Neural cell (in vitro differentiated cells): Measurements from ENCODE around the gene GNA12. TPM values are rescaled to one million over a fixed set of nuclear protein-coding genes. Genes with fewer than 3 reads are reported as not detected.

Source experiments
- H2AFZ ChIP-seq: fragments of 200-600, 300-800 bp; sonication (generic), shearing (Covaris generic); 2 replicates; pipeline ENCODE4 v1.6.0; 2014; ENCODE audit warnings: low read depth, mild to moderate bottlenecking, antibody characterized with exemption, low read length, moderate library complexity
- H3F3A ChIP-seq: fragments of 200-600 bp; shearing (Covaris generic); 2 replicates; pipeline ENCODE4 v1.6.1; 2016; ENCODE audit warnings: mild to moderate bottlenecking, moderate library complexity, mixed read lengths, antibody characterized with exemption, low read length; ENCODE audit not compliant: insufficient read depth, poor library complexity, severe bottlenecking
- H3K27ac ChIP-seq: fragments of 200-600, 300-800 bp; sonication (generic), shearing (Covaris generic); 2 replicates; pipeline ENCODE4 v1.5.1; 2014; ENCODE audit warnings: mild to moderate bottlenecking, low read length, moderate library complexity
- H3K27me3 ChIP-seq: fragments of 300-800, 200-600 bp; sonication (generic), shearing (Covaris generic); 2 replicates; pipeline ENCODE4 v1.6.0; 2014; ENCODE audit warnings: mild to moderate bottlenecking, low read depth, low read length, moderate library complexity; ENCODE audit not compliant: insufficient read depth
- H3K36me3 ChIP-seq: fragments of 300-800, 200-600 bp; sonication (generic), shearing (Covaris generic); 2 replicates; pipeline ENCODE4 v1.5.1; 2014; ENCODE audit warnings: mild to moderate bottlenecking, antibody characterized with exemption, low read length, moderate library complexity; ENCODE audit not compliant: insufficient read depth
- H3K4me2 ChIP-seq: fragments of 300-800, 200-600 bp; sonication (generic), shearing (Covaris generic); 2 replicates; pipeline ENCODE4 v1.6.0; 2014; ENCODE audit warnings: mild to moderate bottlenecking, low read length
- H3K4me3 ChIP-seq: fragments of 300-800, 200-600 bp; sonication (generic), shearing (Covaris generic); 2 replicates; pipeline ENCODE4 v1.5.1; 2014; ENCODE audit warnings: mild to moderate bottlenecking, low read length, moderate library complexity
- H3K79me2 ChIP-seq: fragments of 200-600 bp; shearing (Covaris generic); replicated peaks from 2 replicates; pipeline ENCODE4 v1.6.0; 2014; ENCODE audit warnings: mild to moderate bottlenecking, low read length, moderate library complexity; ENCODE audit not compliant: insufficient read depth
- H3K9ac ChIP-seq: fragments of 300-800, 200-600 bp; sonication (generic), shearing (Covaris generic); 2 replicates; pipeline ENCODE4 v1.6.1; 2016; ENCODE audit warnings: mild to moderate bottlenecking, low read length, mixed read lengths
- H3K9me2 ChIP-seq: fragments of 200-600 bp; shearing (Covaris generic); 2 replicates; pipeline ENCODE4 v1.6.1; 2016; ENCODE audit warnings: mild to moderate bottlenecking, low read length, mixed read lengths; ENCODE audit not compliant: insufficient read depth
- H3K9me3 ChIP-seq: fragments of 200-600, 300-800 bp; sonication (generic), shearing (Covaris generic); 2 replicates; pipeline ENCODE4 v1.6.1; 2016; ENCODE audit warnings: mild to moderate bottlenecking, mixed run types, low read length, moderate library complexity, mixed read lengths
- H4K20me1 ChIP-seq: fragments of 200-600 bp; shearing (Covaris generic); 2 replicates; pipeline ENCODE4 v1.6.1; 2016; ENCODE audit warnings: mild to moderate bottlenecking, mixed run types; ENCODE audit not compliant: insufficient read depth
- EP300 ChIP-seq: fragments of 450-650 bp; conservative IDR thresholded peaks from 2 replicates; pipeline ENCODE4 v1.6.1; 2014; ENCODE audit warnings: antibody characterized with exemption, mild to moderate bottlenecking, moderate library complexity; ENCODE audit not compliant: poor library complexity, severe bottlenecking
- EZH2 ChIP-seq: fragments of 200-600, 300-800 bp; shearing (Covaris generic), sonication (generic); IDR thresholded peaks from 2 replicates; pipeline ENCODE4 v1.6.1; 2014; ENCODE audit warnings: antibody characterized with exemption, low read length, borderline replicate concordance, mild to moderate bottlenecking; ENCODE audit not compliant: insufficient read depth, poor library complexity, severe bottlenecking
- MXI1 ChIP-seq: fragments of 450-650 bp; conservative IDR thresholded peaks from 2 replicates; pipeline ENCODE4 v1.6.1; 2014; ENCODE audit warnings: antibody characterized with exemption, mild to moderate bottlenecking; ENCODE audit not compliant: poor library complexity, severe bottlenecking
- POLR2AphosphoS5 ChIP-seq: IDR thresholded peaks from 2 replicates; pipeline ENCODE4 v1.6.1; 2012
- RAD21 ChIP-seq: fragments of 450-650 bp; conservative IDR thresholded peaks from 2 replicates; pipeline ENCODE4 v1.6.1; 2014; ENCODE audit warnings: antibody characterized with exemption, mild to moderate bottlenecking, moderate library complexity
- SMC3 ChIP-seq: fragments of 450-650 bp; conservative IDR thresholded peaks from 2 replicates; pipeline ENCODE4 v1.6.1; 2014; ENCODE audit warnings: antibody characterized with exemption, mild to moderate bottlenecking, moderate library complexity; ENCODE audit not compliant: poor library complexity
- TAF1 ChIP-seq: IDR thresholded peaks from 2 replicates; pipeline ENCODE4 v1.6.1; 2012; ENCODE audit warnings: low read depth
- polyA plus RNA-seq: library from polyadenylated mRNA; depleted of rRNA; stranded (reverse); fragments of >200 nt; gene quantifications from 2 replicates; pipeline ENCODE4 v1.2.3, GENCODE V29; 2014
- TF ChIP-seq, protein P1 (sequence below): fragments of 450-650 bp; IDR thresholded peaks from 2 replicates; pipeline ENCODE4 v1.5.1; 2014; ENCODE audit warnings: antibody characterized with exemption, mild to moderate bottlenecking, moderate library complexity; ENCODE audit not compliant: poor library complexity, severe bottlenecking
- TF ChIP-seq, protein P2 (sequence below): IDR thresholded peaks from 2 replicates; pipeline ENCODE4 v1.6.1; 2012; ENCODE audit warnings: borderline replicate concordance

GNA12 gene
- polyA plus RNA-seq, 1 donor from 2014 or later = 15.5 TPM

DNA sequence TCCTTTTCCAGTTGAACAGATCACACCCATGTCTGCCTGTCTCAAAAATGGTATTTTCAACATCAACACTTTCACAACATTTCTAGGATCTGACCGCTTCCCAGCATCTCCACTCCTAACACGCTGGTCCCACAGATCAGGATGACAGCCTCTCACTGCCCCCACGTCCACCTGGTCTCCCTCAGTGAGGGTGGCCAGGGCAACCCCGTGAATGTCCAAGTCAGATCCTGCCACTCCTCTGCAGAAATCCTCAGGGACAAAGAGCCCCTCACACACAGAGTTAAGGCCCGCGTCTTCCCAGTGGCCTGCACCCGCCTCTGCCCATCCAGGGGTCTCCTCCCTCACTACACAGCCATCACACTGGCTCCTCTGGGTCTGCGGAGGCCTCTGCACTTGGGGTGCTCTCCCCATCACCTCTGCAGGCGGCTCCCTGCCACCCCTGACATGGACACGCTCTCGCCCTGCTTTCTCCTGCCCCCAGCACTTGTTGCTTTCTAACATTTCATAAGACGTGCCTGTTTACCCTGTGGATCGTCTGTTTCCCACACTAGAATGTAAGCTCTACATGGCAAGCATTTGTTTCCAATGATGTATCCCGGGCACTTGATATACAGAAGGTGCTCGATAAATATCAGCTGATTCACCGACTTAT lies 20.0 kb downstream of the GNA12 start:
- Histone ChIP-seq H4K20me1 (no peaks in the 10 kb centered on the region), H2AFZ (no peak overlapping the region), H3K9me2 (no peaks in the 10 kb centered on the region), H3K79me2 (peaks cover 45% of the 10 kb centered on the region), H3F3A (no peaks in the 10 kb centered on the region), H3K36me3 (no peaks in the 10 kb centered on the region), H3K27me3 (no peaks in the 10 kb centered on the region), H3K4me3 (no peak overlapping the region), H3K27ac (no peak overlapping the region), H3K9me3 (no peaks in the 10 kb centered on the region), H3K4me2 (no peak overlapping the region), H3K9ac (no peak overlapping the region)
- TF ChIP-seq RAD21 (no peak), SMC3 (no peak), MXI1 (no peak), EP300 (no peak), EZH2 (no peak), TAF1 (no peak), POLR2AphosphoS5 (no peak)
- TF ChIP-seq, protein P1, sequence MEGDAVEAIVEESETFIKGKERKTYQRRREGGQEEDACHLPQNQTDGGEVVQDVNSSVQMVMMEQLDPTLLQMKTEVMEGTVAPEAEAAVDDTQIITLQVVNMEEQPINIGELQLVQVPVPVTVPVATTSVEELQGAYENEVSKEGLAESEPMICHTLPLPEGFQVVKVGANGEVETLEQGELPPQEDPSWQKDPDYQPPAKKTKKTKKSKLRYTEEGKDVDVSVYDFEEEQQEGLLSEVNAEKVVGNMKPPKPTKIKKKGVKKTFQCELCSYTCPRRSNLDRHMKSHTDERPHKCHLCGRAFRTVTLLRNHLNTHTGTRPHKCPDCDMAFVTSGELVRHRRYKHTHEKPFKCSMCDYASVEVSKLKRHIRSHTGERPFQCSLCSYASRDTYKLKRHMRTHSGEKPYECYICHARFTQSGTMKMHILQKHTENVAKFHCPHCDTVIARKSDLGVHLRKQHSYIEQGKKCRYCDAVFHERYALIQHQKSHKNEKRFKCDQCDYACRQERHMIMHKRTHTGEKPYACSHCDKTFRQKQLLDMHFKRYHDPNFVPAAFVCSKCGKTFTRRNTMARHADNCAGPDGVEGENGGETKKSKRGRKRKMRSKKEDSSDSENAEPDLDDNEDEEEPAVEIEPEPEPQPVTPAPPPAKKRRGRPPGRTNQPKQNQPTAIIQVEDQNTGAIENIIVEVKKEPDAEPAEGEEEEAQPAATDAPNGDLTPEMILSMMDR = no peak
- TF ChIP-seq, protein P2, sequence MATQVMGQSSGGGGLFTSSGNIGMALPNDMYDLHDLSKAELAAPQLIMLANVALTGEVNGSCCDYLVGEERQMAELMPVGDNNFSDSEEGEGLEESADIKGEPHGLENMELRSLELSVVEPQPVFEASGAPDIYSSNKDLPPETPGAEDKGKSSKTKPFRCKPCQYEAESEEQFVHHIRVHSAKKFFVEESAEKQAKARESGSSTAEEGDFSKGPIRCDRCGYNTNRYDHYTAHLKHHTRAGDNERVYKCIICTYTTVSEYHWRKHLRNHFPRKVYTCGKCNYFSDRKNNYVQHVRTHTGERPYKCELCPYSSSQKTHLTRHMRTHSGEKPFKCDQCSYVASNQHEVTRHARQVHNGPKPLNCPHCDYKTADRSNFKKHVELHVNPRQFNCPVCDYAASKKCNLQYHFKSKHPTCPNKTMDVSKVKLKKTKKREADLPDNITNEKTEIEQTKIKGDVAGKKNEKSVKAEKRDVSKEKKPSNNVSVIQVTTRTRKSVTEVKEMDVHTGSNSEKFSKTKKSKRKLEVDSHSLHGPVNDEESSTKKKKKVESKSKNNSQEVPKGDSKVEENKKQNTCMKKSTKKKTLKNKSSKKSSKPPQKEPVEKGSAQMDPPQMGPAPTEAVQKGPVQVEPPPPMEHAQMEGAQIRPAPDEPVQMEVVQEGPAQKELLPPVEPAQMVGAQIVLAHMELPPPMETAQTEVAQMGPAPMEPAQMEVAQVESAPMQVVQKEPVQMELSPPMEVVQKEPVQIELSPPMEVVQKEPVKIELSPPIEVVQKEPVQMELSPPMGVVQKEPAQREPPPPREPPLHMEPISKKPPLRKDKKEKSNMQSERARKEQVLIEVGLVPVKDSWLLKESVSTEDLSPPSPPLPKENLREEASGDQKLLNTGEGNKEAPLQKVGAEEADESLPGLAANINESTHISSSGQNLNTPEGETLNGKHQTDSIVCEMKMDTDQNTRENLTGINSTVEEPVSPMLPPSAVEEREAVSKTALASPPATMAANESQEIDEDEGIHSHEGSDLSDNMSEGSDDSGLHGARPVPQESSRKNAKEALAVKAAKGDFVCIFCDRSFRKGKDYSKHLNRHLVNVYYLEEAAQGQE = no peak

DNA sequence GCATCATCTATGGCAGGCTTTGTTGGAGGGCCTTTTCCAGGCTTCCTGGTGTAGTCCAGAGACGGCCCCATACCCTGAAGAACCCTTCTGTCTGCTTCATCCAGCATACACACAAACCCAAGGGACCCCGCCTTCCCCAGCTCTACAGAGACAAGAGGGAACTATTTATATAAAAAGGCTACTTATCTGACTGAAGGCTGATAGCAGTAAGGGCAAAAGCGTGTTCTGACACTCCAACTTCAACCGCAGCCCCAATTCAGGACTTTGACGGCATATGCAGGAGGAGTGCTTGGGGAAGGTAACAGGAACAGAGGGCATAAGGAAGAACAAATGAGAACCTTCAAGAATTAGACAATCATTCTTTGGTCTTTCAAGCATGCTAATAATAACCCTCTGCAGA lies 21.0 kb downstream of the GNA12 start:
- Histone ChIP-seq H3K9me2 (no peaks in the 10 kb centered on the region), H3K9ac (no peak overlapping the region), H2AFZ (no peak overlapping the region), H3K9me3 (no peaks in the 10 kb centered on the region), H3K4me2 (no peak overlapping the region), H3K27me3 (no peaks in the 10 kb centered on the region), H4K20me1 (no peaks in the 10 kb centered on the region), H3F3A (no peaks in the 10 kb centered on the region), H3K27ac (no peak overlapping the region), H3K79me2 (peaks cover 55% of the 10 kb centered on the region), H3K36me3 (no peaks in the 10 kb centered on the region), H3K4me3 (no peak overlapping the region)
- no peak for TF ChIP-seq EZH2
- TF ChIP-seq, protein P1 = no peak
- TF ChIP-seq, protein P2 = no peak
- TF ChIP-seq MXI1 = no peak
- no peak for TF ChIP-seq EP300
- TF ChIP-seq TAF1 = no peak
- TF ChIP-seq POLR2AphosphoS5 = no peak
- no peak for TF ChIP-seq RAD21
- no peak for TF ChIP-seq SMC3
